HCT116 (cell line): ENCODE results near the gene TM4SF20. TPM values are rescaled to one million over a fixed set of nuclear protein-coding genes. Genes with fewer than 3 reads are reported as not detected.
"Not testable (repeated sequence)": the region's sequence is repeated elsewhere in the genome, so short reads cannot be mapped to it uniquely, and the experiment has no call there.

ENCODE experiments used
- ATAC-seq: fragments of 200-7000 bp; cut with Tn5 transposase; 2 replicates; pipeline ENCODE4 v1.9.1; 2020; ENCODE audit warnings: mild to moderate bottlenecking, moderate library complexity
- BruUV-seq: library from RNA; stranded (reverse); fragments of 400-500 nt; replicated peaks from 2 replicates; lab custom pipeline; 2021; lab: Mats Ljungman, UMichigan
- CTCF ChIA-PET: fragments of 300-600 bp; sonication (Branson Sonifier 250); formaldehyde crosslinking; loops from one replicate; lab custom pipeline; 2021; ENCODE audit warnings: antibody characterized with exemption; lab: Charles Lee
- POLR2A ChIA-PET: fragments of 300-600, 350-600 bp; sonication (Branson Sonifier 250); formaldehyde crosslinking; loops from one replicate; lab custom pipeline; 2021; ENCODE audit warnings: antibody characterized with exemption; lab: Charles Lee
- RAD21 ChIA-PET, 2 experiments: fragments of 300-600 bp; sonication (Branson Sonifier 250); formaldehyde crosslinking; loops; one replicate each; lab custom pipeline; 2023; ENCODE audit warnings: low total read pairs in 2 of 2; ENCODE audit not compliant: uncharacterized antibody in 2 of 2, unreplicated experiment in 2 of 2, low non-redundant PET in 1 of 2; lab: Charles Lee
- DNase-seq: peaks from one replicate; pipeline ENCODE4 v3.0.0-alpha.2; 2010; ENCODE audit warnings: low read depth, low spot score
- H2AFZ ChIP-seq: fragments of 200-600 bp; shearing (Covaris generic), sonication (generic); 2 replicates; pipeline ENCODE4 v1.6.1; 2017; ENCODE audit warnings: low read depth, mixed run types, mixed read lengths, antibody characterized with exemption, low read length; ENCODE audit not compliant: poor library complexity, severe bottlenecking
- H3K27ac ChIP-seq: 2 replicates; pipeline ENCODE4 v1.5.1; 2012; ENCODE audit warnings: low read depth, low read length
- H3K27me3 ChIP-seq: fragments of 200-600 bp; sonication (generic); 2 replicates; pipeline ENCODE4 v1.6.1; 2016; ENCODE audit warnings: mixed run types, low read length, mixed read lengths; ENCODE audit not compliant: insufficient read depth
- H3K36me3 ChIP-seq, 2 experiments: fragments of 200-500 bp in 1 of 2; fragments of 200-600 bp in 1 of 2; sonication (Bioruptor generic) in 1 of 2; sonication (generic) in 1 of 2; 2 replicates each; pipeline versions ENCODE4 v1.5.1 to v1.6.1; 2014 to 2016; ENCODE audit warnings: low read length in 2 of 2, inconsistent platforms in 1 of 2, mixed read lengths in 1 of 2, mixed run types in 1 of 2; ENCODE audit not compliant: insufficient read depth in 2 of 2, control insufficient read depth in 1 of 2
- H3K4me1 ChIP-seq, 2 experiments: fragments of 200-600 bp in 1 of 2; sonication (generic) in 1 of 2; 2 replicates each; pipeline versions ENCODE4 v1.5.1 to v1.6.1; 2012 to 2017; ENCODE audit warnings: low read length in 2 of 2, inconsistent platforms in 1 of 2, mild to moderate bottlenecking in 1 of 2, mixed read lengths in 1 of 2, mixed run types in 1 of 2, moderate library complexity in 1 of 2; ENCODE audit not compliant: insufficient read depth in 2 of 2, control insufficient read depth in 1 of 2
- H3K4me2 ChIP-seq: fragments of 200-600 bp; sonication (generic); 2 replicates; pipeline ENCODE4 v1.6.1; 2017; ENCODE audit warnings: mixed run types, low read length, mixed read lengths
- H3K4me3 ChIP-seq, 2 experiments: fragments of 200-600 bp in 1 of 2; sonication (generic) in 1 of 2; replicated peaks in 1 of 2; 2 replicates each; pipeline ENCODE4 v1.5.1; 2011 to 2016; ENCODE audit warnings: low read length in 2 of 2, control low read depth in 1 of 2, low read depth in 1 of 2, mild to moderate bottlenecking in 1 of 2, mixed read lengths in 1 of 2, mixed run types in 1 of 2
- H3K79me2 ChIP-seq: fragments of 200-600 bp; sonication (generic); 2 replicates; pipeline ENCODE4 v1.6.1; 2017; ENCODE audit warnings: mild to moderate bottlenecking, mixed run types, low read length, moderate library complexity, mixed read lengths; ENCODE audit not compliant: insufficient read depth
- H3K9ac ChIP-seq: fragments of 200-600 bp; sonication (generic); 2 replicates; pipeline ENCODE4 v1.6.1; 2016; ENCODE audit warnings: low read length, mixed read lengths
- H3K9me2 ChIP-seq: fragments of 200-600 bp; sonication (generic), shearing (Covaris generic); 2 replicates; pipeline ENCODE4 v1.6.1; 2017; ENCODE audit warnings: mixed run types, mild to moderate bottlenecking, moderate library complexity; ENCODE audit not compliant: insufficient read depth
- H3K9me3 ChIP-seq, 2 experiments: fragments of 200-500 bp in 1 of 2; fragments of 200-600 bp in 1 of 2; sonication (Bioruptor generic) in 1 of 2; sonication (generic) in 1 of 2; 2 replicates each; pipeline ENCODE4 v1.6.1; 2014 to 2017; ENCODE audit warnings: low read length in 2 of 2, mixed read lengths in 2 of 2, inconsistent platforms in 1 of 2, low read depth in 1 of 2, mild to moderate bottlenecking in 1 of 2, mixed run types in 1 of 2, moderate library complexity in 1 of 2; ENCODE audit not compliant: control insufficient read depth in 1 of 2, insufficient read depth in 1 of 2
- H4K20me1 ChIP-seq: fragments of 200-600 bp; sonication (generic), shearing (Covaris generic); 2 replicates; pipeline ENCODE4 v1.6.1; 2017; ENCODE audit warnings: mixed run types, mild to moderate bottlenecking, moderate library complexity; ENCODE audit not compliant: insufficient read depth
- EGR1 ChIP-seq: IDR thresholded peaks from 2 replicates; pipeline ENCODE4 v1.6.1; 2012; ENCODE audit warnings: low read depth
- EZH2 ChIP-seq: fragments of 200-600 bp; sonication (generic); IDR thresholded peaks from 2 replicates; pipeline ENCODE4 v1.6.1; 2017; ENCODE audit warnings: antibody characterized with exemption, mixed run types
- EZH2phosphoT487 ChIP-seq: fragments of 200-600 bp; IDR thresholded peaks from 2 replicates; pipeline ENCODE4 v1.6.1; 2018; ENCODE audit warnings: antibody characterized with exemption, borderline replicate concordance
- FOSL1 ChIP-seq: IDR thresholded peaks from 2 replicates; pipeline ENCODE4 v1.6.1; 2012; ENCODE audit warnings: low read depth
- POLR2AphosphoS5 ChIP-seq: IDR thresholded peaks from 2 replicates; pipeline ENCODE4 v1.6.1; 2011; ENCODE audit warnings: mild to moderate bottlenecking, low read depth, low read length, moderate library complexity
- RAD21 ChIP-seq: IDR thresholded peaks from 2 replicates; pipeline ENCODE4 v1.6.1; 2012; ENCODE audit warnings: low read depth, mild to moderate bottlenecking
- SIN3A ChIP-seq: IDR thresholded peaks from 2 replicates; pipeline ENCODE4 v1.6.1; 2012; ENCODE audit warnings: low read depth
- SRF ChIP-seq: IDR thresholded peaks from 2 replicates; pipeline ENCODE4 v1.6.1; 2012; ENCODE audit warnings: low read depth
- intact Hi-C: fragments of 100-400 bp; cut with micrococcal nuclease; formaldehyde crosslinking; loops from 2 replicates; pipeline ENCODE4 v1.10.0; 2022
- total RNA-seq: library from RNA; stranded (reverse); gene quantifications from one replicate; pipeline ENCODE4 v1.2.1, GENCODE V29; 2021; ENCODE audit not compliant: unreplicated experiment
- TF ChIP-seq, protein P1 (sequence below), 3 experiments: fragments of 200-600 bp in 1 of 3; sonication (generic) in 1 of 3; IDR thresholded peaks in 2 of 3; conservative IDR thresholded peaks in 1 of 3; 2 replicates each; pipeline ENCODE4 v1.5.1; 2012 to 2017; ENCODE audit warnings: low read depth in 2 of 3, low read length in 2 of 3, antibody characterized with exemption in 1 of 3, borderline replicate concordance in 1 of 3, control low read depth in 1 of 3, mild to moderate bottlenecking in 1 of 3, mixed read lengths in 1 of 3, mixed run types in 1 of 3, moderate library complexity in 1 of 3; ENCODE audit not compliant: insufficient read depth in 1 of 3
- TF ChIP-seq, protein P2 (sequence below): IDR thresholded peaks from 2 replicates; pipeline ENCODE4 v1.6.1; 2012
- TF ChIP-seq, protein P3 (sequence below): IDR thresholded peaks from 2 replicates; pipeline ENCODE4 v1.6.1; 2012

TM4SF20 gene
- total RNA-seq, 1 experiment from 2014 or later, result not detected

DNA sequence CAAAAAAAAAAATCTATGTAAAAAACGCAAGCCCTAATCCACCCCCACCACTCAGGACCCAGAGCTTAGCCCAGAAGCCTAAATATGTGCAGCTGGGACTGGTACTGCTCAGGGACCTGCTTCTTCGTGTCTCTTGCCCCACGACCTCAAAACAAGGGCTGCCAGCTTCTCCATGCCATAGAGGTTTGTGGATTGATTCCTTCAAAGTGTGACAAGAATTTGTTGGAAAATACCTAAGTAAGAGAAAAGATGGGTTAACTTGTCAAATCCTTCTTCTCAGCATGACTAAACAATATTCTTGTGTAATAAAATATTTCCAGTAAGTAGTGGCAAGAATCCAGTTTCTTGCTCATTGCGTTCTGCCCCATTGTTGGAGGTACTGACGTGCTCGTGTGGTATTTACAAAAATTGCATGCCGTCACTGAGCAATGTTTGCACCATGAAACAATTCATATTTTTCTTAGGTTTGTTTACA lies 9.5 kb upstream of the TM4SF20 start (continued):
- TF ChIP-seq SIN3A, result no peak
- TF ChIP-seq EZH2, result no peak
- no peak for TF ChIP-seq FOSL1
- TF ChIP-seq, all 23 proteins: peak for 0

DNA sequence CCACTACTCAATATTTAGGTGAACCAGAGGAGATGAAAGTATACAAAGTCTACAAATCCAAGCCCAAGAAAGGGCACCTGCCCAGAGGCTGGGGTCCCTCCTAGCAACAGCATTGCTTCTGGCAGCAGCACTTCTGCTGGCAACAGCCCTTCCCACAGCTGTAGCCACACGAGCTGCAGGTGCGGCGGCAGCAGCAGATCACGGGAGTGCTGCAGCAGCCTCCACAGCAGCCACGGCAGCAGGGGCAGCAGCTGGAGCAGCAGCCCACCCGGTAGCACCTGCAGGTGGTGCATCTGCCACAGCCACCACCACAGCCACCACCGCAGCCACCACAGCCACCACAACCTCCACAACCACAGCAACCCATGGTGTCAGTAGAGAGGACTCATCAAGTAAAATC lies 8.5 kb upstream of the TM4SF20 start, which contains the start of gene SCYGR1:
Gene SCYGR1, minus strand, starts transcription at position 367 of the 400 bp plus-strand sequence. Its CDS starts 0 bp downstream, at position 367.
- RAD21 ChIA-PET, H3K79me2 ChIP-seq, H3K36me3 ChIP-seq, H3K9me3 ChIP-seq, H4K20me1 ChIP-seq, H3K9me2 ChIP-seq, H3K4me2 ChIP-seq, H3K4me1 ChIP-seq, H3K27ac ChIP-seq, BruUV-seq, H3K27me3 ChIP-seq, H2AFZ ChIP-seq, CTCF ChIA-PET, ATAC-seq, H3K4me3 ChIP-seq, H3K9ac ChIP-seq, intact Hi-C loops, POLR2A ChIA-PET, DNase-seq: not testable (repeated sequence)

DNA sequence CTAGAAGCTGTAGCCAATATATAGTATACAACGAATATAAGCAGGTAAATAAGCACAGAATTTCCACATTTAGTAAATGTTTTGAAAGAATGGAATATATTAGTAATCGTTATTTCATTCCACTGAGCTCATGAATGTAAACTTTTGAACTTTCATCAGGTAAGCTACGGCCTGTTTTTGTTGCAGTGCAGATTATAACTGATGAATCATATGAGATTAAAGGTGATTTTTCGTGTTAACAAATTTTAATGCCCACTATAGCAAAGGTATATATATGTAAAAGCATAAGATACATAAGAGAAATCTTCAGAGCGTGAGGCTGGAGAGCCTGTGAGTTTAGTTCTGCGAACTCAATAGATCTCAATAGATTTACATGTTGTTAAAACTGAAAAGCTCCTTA lies 7.5 kb upstream of the TM4SF20 start:
- no peak overlapping the region for H3K9ac ChIP-seq
- TF ChIP-seq, protein P1, sequence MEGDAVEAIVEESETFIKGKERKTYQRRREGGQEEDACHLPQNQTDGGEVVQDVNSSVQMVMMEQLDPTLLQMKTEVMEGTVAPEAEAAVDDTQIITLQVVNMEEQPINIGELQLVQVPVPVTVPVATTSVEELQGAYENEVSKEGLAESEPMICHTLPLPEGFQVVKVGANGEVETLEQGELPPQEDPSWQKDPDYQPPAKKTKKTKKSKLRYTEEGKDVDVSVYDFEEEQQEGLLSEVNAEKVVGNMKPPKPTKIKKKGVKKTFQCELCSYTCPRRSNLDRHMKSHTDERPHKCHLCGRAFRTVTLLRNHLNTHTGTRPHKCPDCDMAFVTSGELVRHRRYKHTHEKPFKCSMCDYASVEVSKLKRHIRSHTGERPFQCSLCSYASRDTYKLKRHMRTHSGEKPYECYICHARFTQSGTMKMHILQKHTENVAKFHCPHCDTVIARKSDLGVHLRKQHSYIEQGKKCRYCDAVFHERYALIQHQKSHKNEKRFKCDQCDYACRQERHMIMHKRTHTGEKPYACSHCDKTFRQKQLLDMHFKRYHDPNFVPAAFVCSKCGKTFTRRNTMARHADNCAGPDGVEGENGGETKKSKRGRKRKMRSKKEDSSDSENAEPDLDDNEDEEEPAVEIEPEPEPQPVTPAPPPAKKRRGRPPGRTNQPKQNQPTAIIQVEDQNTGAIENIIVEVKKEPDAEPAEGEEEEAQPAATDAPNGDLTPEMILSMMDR (IDR thresholded peaks at IDR 0.05 in 2 of 3, conservative IDR thresholded peaks at IDR 0.05 in 1 of 3; ENCODE audit: borderline replicate concordance in 1 of 3, insufficient read depth in 1 of 3, low read depth in 2 of 3, low read length in 2 of 3), result no peak
- no peak for TF ChIP-seq RAD21
- TF ChIP-seq, protein P2, sequence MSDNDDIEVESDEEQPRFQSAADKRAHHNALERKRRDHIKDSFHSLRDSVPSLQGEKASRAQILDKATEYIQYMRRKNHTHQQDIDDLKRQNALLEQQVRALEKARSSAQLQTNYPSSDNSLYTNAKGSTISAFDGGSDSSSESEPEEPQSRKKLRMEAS, result no peak
- no peak for TF ChIP-seq FOSL1
- TF ChIP-seq, protein P3, sequence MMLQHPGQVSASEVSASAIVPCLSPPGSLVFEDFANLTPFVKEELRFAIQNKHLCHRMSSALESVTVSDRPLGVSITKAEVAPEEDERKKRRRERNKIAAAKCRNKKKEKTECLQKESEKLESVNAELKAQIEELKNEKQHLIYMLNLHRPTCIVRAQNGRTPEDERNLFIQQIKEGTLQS, result no peak
- TF ChIP-seq EZH2, result no peak
- no peak for TF ChIP-seq EGR1
- TF ChIP-seq SRF, result no peak
- TF ChIP-seq EZH2phosphoT487, result no peak
- TF ChIP-seq POLR2AphosphoS5, result no peak
- intact Hi-C loops, result no loop called here
- no peak overlapping the region for H2AFZ ChIP-seq
- ChIA-PET CTCF (no interaction called here), POLR2A (no interaction called here), RAD21 (interaction anchor here in 1 of 2 experiments (0.6 kb wide), 1 partner anchor 354 kb away, joined by 3 read pairs; no protein-coding TSS in a partner anchor)
- no peaks in the 10 kb centered on the region for H3K27me3 ChIP-seq
- no peaks in the 10 kb centered on the region for H3K4me1 ChIP-seq
- BruUV-seq, result no TSS peak
- no peaks in the 10 kb centered on the region for H3K79me2 ChIP-seq
- H3K36me3 ChIP-seq, result no peaks in the 10 kb centered on the region
- no peak overlapping the region for H3K4me2 ChIP-seq
- no peaks in the 10 kb centered on the region for H3K9me2 ChIP-seq
- no peak overlapping the region for H3K27ac ChIP-seq
- no peaks in the 10 kb centered on the region for H4K20me1 ChIP-seq
- ATAC-seq (no peak), DNase-seq (no peak)
- H3K9me3 ChIP-seq, result no peaks in the 10 kb centered on the region
- no peak overlapping the region for H3K4me3 ChIP-seq
